Neuronal stem cell (in vitro differentiated cells): Measurements from ENCODE around the gene CNPY1.
A peak's percentile ranks its signal among the peaks of the same experiment; 100 is the strongest.

Experiments
- DNase-seq: peaks from one replicate; pipeline ENCODE4 v3.0.0-alpha.2; 2013; ENCODE audit warnings: low spot score
- H2AFZ ChIP-seq: one replicate; pipeline ENCODE4 v1.6.1; 2013; ENCODE audit warnings: mild to moderate bottlenecking, low read length, inconsistent platforms
- H2AK5ac ChIP-seq: 2 replicates; pipeline ENCODE4 v1.6.1; 2013; ENCODE audit warnings: low read depth, mild to moderate bottlenecking, inconsistent platforms, low read length, moderate library complexity, mixed read lengths
- H2BK120ac ChIP-seq: 2 replicates; pipeline ENCODE4 v1.6.1; 2013; ENCODE audit warnings: low read depth, mild to moderate bottlenecking, inconsistent platforms, low read length, moderate library complexity, mixed read lengths
- H2BK12ac ChIP-seq: one replicate; pipeline ENCODE4 v1.6.1; 2013; ENCODE audit warnings: low read length, inconsistent platforms
- H2BK15ac ChIP-seq: 2 replicates; pipeline ENCODE4 v1.6.1; 2013; ENCODE audit warnings: mild to moderate bottlenecking, low read length, inconsistent platforms, mixed read lengths
- H2BK5ac ChIP-seq: one replicate; pipeline ENCODE4 v1.6.1; 2013; ENCODE audit warnings: inconsistent platforms, mild to moderate bottlenecking, low read length, moderate library complexity
- H3K14ac ChIP-seq: one replicate; pipeline ENCODE4 v1.6.1; 2013; ENCODE audit warnings: low read length, inconsistent platforms
- H3K18ac ChIP-seq: 2 replicates; pipeline ENCODE4 v1.6.1; 2013; ENCODE audit warnings: low read length, inconsistent platforms
- H3K23ac ChIP-seq: 2 replicates; pipeline ENCODE4 v1.6.1; 2013; ENCODE audit warnings: low read depth, mild to moderate bottlenecking, mixed read lengths, low read length, inconsistent platforms; ENCODE audit not compliant: poor library complexity
- H3K27ac ChIP-seq: replicated peaks from 3 replicates; pipeline ENCODE4 v1.5.1; 2013; ENCODE audit warnings: low read length, inconsistent platforms
- H3K27me3 ChIP-seq, 3 experiments: 2 replicates each; pipeline ENCODE4 v1.6.1; 2013; ENCODE audit warnings: low read length in 3 of 3, mild to moderate bottlenecking in 2 of 3, inconsistent platforms in 1 of 3, low read depth in 1 of 3, mixed read lengths in 1 of 3, moderate library complexity in 1 of 3; ENCODE audit not compliant: control insufficient read depth in 3 of 3, insufficient read depth in 3 of 3
- H3K36me3 ChIP-seq, 2 donors: replicated peaks in 1 of 2; 2 replicates each; pipeline ENCODE4 v1.6.1; 2013; ENCODE audit warnings: low read length in 2 of 2; ENCODE audit not compliant: control insufficient read depth in 2 of 2, insufficient read depth in 2 of 2
- H3K4ac ChIP-seq: 2 replicates; pipeline ENCODE4 v1.6.1; 2013; ENCODE audit warnings: inconsistent platforms, mild to moderate bottlenecking, low read length, moderate library complexity
- H3K4me1 ChIP-seq, 2 donors: 1 replicate in 1 of 2; 2 replicates in 1 of 2; pipeline ENCODE4 v1.6.1; 2013; ENCODE audit warnings: low read length in 2 of 2, low read depth in 1 of 2; ENCODE audit not compliant: control insufficient read depth in 2 of 2, insufficient read depth in 1 of 2
- H3K4me2 ChIP-seq: one replicate; pipeline ENCODE4 v1.6.1; 2013; ENCODE audit warnings: mild to moderate bottlenecking, low read length, inconsistent platforms; ENCODE audit not compliant: insufficient read depth, poor library complexity, severe bottlenecking
- H3K4me3 ChIP-seq, 2 donors: 2 replicates each; pipeline ENCODE4 v1.5.1; 2013; ENCODE audit warnings: low read length in 2 of 2, mild to moderate bottlenecking in 2 of 2, inconsistent platforms in 1 of 2, moderate library complexity in 1 of 2
- H3K79me1 ChIP-seq: one replicate; pipeline ENCODE4 v1.6.1; 2013; ENCODE audit warnings: low read depth, mild to moderate bottlenecking, inconsistent platforms, low read length, moderate library complexity
- H3K9ac ChIP-seq: one replicate; pipeline ENCODE4 v1.6.1; 2013; ENCODE audit warnings: mild to moderate bottlenecking, low read depth, low read length, inconsistent platforms; ENCODE audit not compliant: poor library complexity
- H3K9me3 ChIP-seq, 2 donors: replicated peaks in 1 of 2; 2 replicates each; pipeline versions ENCODE3 to v1.6.1; 2013; ENCODE audit warnings: low read length in 2 of 2, mild to moderate bottlenecking in 2 of 2, inconsistent platforms in 1 of 2, low read depth in 1 of 2, mixed read lengths in 1 of 2, moderate library complexity in 1 of 2; ENCODE audit not compliant: control insufficient read depth in 2 of 2, insufficient read depth in 1 of 2
- H4K8ac ChIP-seq: one replicate; pipeline ENCODE4 v1.6.1; 2013; ENCODE audit warnings: low read depth, mild to moderate bottlenecking, inconsistent platforms, low read length, moderate library complexity
- H4K91ac ChIP-seq: one replicate; pipeline ENCODE4 v1.6.1; 2013; ENCODE audit warnings: low read length, low read depth, mild to moderate bottlenecking, inconsistent platforms; ENCODE audit not compliant: poor library complexity
- WGBS, 2 donors: extraction: QIAGEN DNeasy Blood & Tissue Kit; methylation state at CpG; one replicate each; pipeline ENCODE4 v1.1.7; 2013; ENCODE audit warnings: missing lambda C conversion rate in 2 of 2, mixed read lengths in 1 of 2; ENCODE audit not compliant: insufficient read length in 2 of 2, insufficient replicate concordance in 1 of 2; ENCODE audit errors: extremely low coverage in 2 of 2; 5-methylcytosine and 5-hydroxymethylcytosine counted together

Gene CNPY1

GRCh38 chr7:155585532-155585895 lies 39.2 kb upstream of the CNPY1 start:
- H3K9me3 ChIP-seq: peaks cover 0 to under 1% of the 10 kb centered on the region in 2 donors
- peaks cover 6 to 10% of the 10 kb centered on the region in 2 donors for H3K4me1 ChIP-seq
- H3K23ac ChIP-seq: no peak overlapping the region
- no peak overlapping the region for H2BK15ac ChIP-seq
- H2BK120ac ChIP-seq: no peak overlapping the region
- peaks cover 0 to 27% (median 0%) of the 10 kb centered on the region in 3 experiments for H3K27me3 ChIP-seq
- no peak overlapping the region for H3K27ac ChIP-seq
- H4K8ac ChIP-seq: no peak overlapping the region
- H4K91ac ChIP-seq: no peak overlapping the region
- no peak overlapping the region for H2AK5ac ChIP-seq
- no peak overlapping the region for H3K18ac ChIP-seq
- H2BK12ac ChIP-seq: no peak overlapping the region
- WGBS, 2 donors: 97 to 100% methylated on average over 4 to 6 of the region's 8 CpGs
- no peaks in the 10 kb centered on the region for H3K36me3 ChIP-seq
- H3K14ac ChIP-seq: no peak overlapping the region
- H3K4ac ChIP-seq: no peak overlapping the region
- H3K4me2 ChIP-seq: no peak overlapping the region
- H2AFZ ChIP-seq: no peak overlapping the region
- no peaks in the 10 kb centered on the region for H3K79me1 ChIP-seq
- H3K9ac ChIP-seq: no peak overlapping the region
- H2BK5ac ChIP-seq: no peak overlapping the region
- no peak for DNase-seq
- no peak overlapping the region for H3K4me3 ChIP-seq

GRCh38 chr7:155584763-155585531 lies 38.6 kb upstream of the CNPY1 start:
- Histone ChIP-seq H3K27me3 (peaks cover 0 to 32% (median 0%) of the 10 kb centered on the region in 3 experiments), H3K9me3 (no peaks in the 10 kb centered on the region), H3K4ac (no peak overlapping the region), H3K4me3 (no peak overlapping the region), H3K9ac (no peak overlapping the region), H3K14ac (no peak overlapping the region), H2BK120ac (no peak overlapping the region), H3K79me1 (no peaks in the 10 kb centered on the region), H2BK5ac (no peak overlapping the region), H2AFZ (no peak overlapping the region), H3K27ac (no peak overlapping the region), H3K18ac (no peak overlapping the region), H4K8ac (no peak overlapping the region), H2BK15ac (no peak overlapping the region), H4K91ac (no peak overlapping the region), H3K4me1 (peaks cover 4 to 5% of the 10 kb centered on the region in 2 donors), H2BK12ac (no peak overlapping the region), H3K23ac (no peak overlapping the region), H3K4me2 (no peak overlapping the region), H3K36me3 (no peaks in the 10 kb centered on the region), H2AK5ac (no peak overlapping the region)
- DNase-seq: no peak
- WGBS, 2 donors: no CpG with 5 or more reads among the region's 17 CpGs

DNA sequence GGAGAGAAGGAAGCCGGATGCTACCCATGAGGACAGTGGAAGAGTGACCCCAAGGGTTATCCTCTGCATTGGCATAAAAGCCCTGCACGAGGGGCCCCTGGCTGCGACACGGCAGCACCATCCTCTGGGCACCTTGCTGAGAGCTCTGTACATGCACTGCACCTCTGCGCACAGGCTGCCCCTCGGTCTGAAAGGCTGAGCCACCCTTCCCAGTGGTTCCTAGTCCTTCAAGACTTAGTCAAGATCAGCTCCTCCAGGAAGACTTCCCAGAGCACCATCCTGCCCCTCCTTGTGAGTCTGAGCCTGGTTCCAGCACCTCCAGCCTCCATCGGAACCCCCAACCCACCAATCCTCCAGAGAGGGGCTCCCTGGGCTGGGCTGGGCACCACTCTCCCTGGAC lies 37.9 kb upstream of the CNPY1 start:
- H3K14ac ChIP-seq: no peak overlapping the region
- no peak overlapping the region for H2BK15ac ChIP-seq
- no peak overlapping the region for H2BK12ac ChIP-seq
- no peak overlapping the region for H2AK5ac ChIP-seq
- H3K79me1 ChIP-seq: no peaks in the 10 kb centered on the region
- no peak overlapping the region for H4K8ac ChIP-seq
- H3K4me2 ChIP-seq: no peak overlapping the region
- WGBS, 2 donors: no CpG with 5 or more reads among the region's 7 CpGs
- no peak for DNase-seq
- H2BK5ac ChIP-seq: no peak overlapping the region
- no peak overlapping the region for H4K91ac ChIP-seq
- H3K18ac ChIP-seq: no peak overlapping the region
- H3K9me3 ChIP-seq: no peaks in the 10 kb centered on the region
- H3K36me3 ChIP-seq: no peaks in the 10 kb centered on the region
- H3K27ac ChIP-seq: no peak overlapping the region
- H2BK120ac ChIP-seq: no peak overlapping the region
- no peak overlapping the region for H3K9ac ChIP-seq
- H3K4me3 ChIP-seq: no peak overlapping the region
- peak overlapping the region; percentile 54 for H3K4ac ChIP-seq
- peaks cover 0 to 35% (median 0%) of the 10 kb centered on the region in 3 experiments for H3K27me3 ChIP-seq
- peaks cover 0 to 4% of the 10 kb centered on the region in 2 donors for H3K4me1 ChIP-seq
- no peak overlapping the region for H3K23ac ChIP-seq
- H2AFZ ChIP-seq: no peak overlapping the region

GRCh38 chr7:155583636-155584035 lies 37.3 kb upstream of the CNPY1 start:
- Histone ChIP-seq H4K91ac (no peak overlapping the region), H3K18ac (no peak overlapping the region), H3K36me3 (no peaks in the 10 kb centered on the region), H3K79me1 (no peaks in the 10 kb centered on the region), H3K4me1 (peaks cover 0 to 4% of the 10 kb centered on the region in 2 donors), H2BK12ac (no peak overlapping the region), H3K27ac (no peak overlapping the region), H3K4ac (no peak overlapping the region), H2AFZ (no peak overlapping the region), H3K23ac (no peak overlapping the region), H3K27me3 (peaks cover 0 to 35% (median 0%) of the 10 kb centered on the region in 3 experiments), H3K14ac (no peak overlapping the region), H3K4me3 (no peak overlapping the region), H3K4me2 (no peak overlapping the region), H3K9ac (no peak overlapping the region), H2BK15ac (no peak overlapping the region), H2BK120ac (no peak overlapping the region), H4K8ac (no peak overlapping the region), H2BK5ac (no peak overlapping the region), H3K9me3 (no peaks in the 10 kb centered on the region), H2AK5ac (no peak overlapping the region)
- no peak for DNase-seq
- no CpG with 5 or more reads among the region's 3 CpGs for WGBS, 2 donors
